Upper lobe of right lung (tissue), 1 donor: Measurements from ENCODE around the gene ARHGDIA. TPM values are rescaled to one million over a fixed set of nuclear protein-coding genes. Genes with fewer than 3 reads are reported as not detected.

Experiments used
- ATAC-seq: fragments of 200-7000 bp; cut with Tn5 transposase; one replicate; pipeline ENCODE4 v1.9.1; 2020; ENCODE audit warnings: mild to moderate bottlenecking, moderate library complexity
- DNase-seq: peaks from one replicate; pipeline ENCODE4 v3.0.0-alpha.2; 2020
- H3K27ac ChIP-seq: fragments of 200-600 bp; one replicate; pipeline ENCODE4 v1.8.0; 2022
- H3K27me3 ChIP-seq: fragments of 200-600 bp; one replicate; pipeline ENCODE4 v1.8.0; 2022; ENCODE audit warnings: mild to moderate bottlenecking
- H3K36me3 ChIP-seq: fragments of 200-600 bp; one replicate; pipeline ENCODE4 v1.8.0; 2022
- H3K4me1 ChIP-seq: fragments of 200-600 bp; one replicate; pipeline ENCODE4 v1.8.0; 2022
- H3K4me3 ChIP-seq: fragments of 200-600 bp; one replicate; pipeline ENCODE4 v1.8.0; 2022; ENCODE audit warnings: mild to moderate bottlenecking
- H3K9me3 ChIP-seq: fragments of 200-600 bp; one replicate; pipeline ENCODE4 v1.8.0; 2022
- intact Hi-C: fragments of 100-400 bp; cut with DNase I; formaldehyde crosslinking; loops from one replicate; pipeline ENCODE4 v1.11.0; 2022
- total RNA-seq: library from RNA; stranded (reverse); fragmentation: NEBNext Ultra II Directional; extraction: Animal tissue kit (Norgen Biotek cat#: 25700); gene quantifications from one replicate; pipeline ENCODE4 v1.2.1, GENCODE V29; 2021
- TF ChIP-seq, protein P1 (sequence below): fragments of 200-600 bp; IDR thresholded peaks from one replicate; pipeline ENCODE4 v1.8.0; 2022; ENCODE audit warnings: antibody characterized with exemption
- donor health status: DM: no; HTN: yes; CAD: no; lungs with severe emphysema.

Gene ARHGDIA
- total RNA-seq, 1 donor from 2014 or later = 386 TPM

DNA sequence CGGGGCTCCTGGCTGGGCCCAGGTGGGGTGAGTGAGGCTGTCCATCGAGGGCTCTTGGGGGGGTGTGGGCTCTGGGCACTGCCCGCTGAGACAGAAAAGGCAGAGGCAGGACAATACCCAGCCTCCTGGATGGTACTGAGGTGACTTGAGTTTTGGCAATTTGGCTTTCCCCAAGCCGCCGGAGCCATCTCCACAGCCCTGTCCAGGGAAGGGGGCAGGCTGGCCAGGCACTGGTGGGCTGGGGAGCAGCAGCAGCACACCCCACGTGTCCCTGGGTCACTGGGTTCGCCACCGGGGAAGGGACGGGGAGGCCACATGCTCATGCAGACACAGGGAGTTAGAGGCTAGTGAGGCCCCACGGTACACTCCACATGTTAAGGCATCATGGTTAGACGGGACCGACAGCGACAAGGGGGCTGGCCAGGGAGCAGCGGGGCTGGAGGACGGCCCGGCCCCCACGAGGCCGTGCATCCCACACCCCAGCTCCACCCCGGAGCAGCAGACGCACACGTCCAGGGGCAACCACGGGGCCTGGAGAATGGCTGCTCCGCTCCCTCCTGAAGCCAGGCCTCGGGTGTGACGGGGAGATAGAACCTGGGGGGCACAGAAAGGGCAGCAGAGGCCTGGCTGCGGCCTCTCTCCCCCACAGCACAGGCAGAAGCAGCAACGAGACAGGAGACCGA lies 3.0 kb downstream of the ARHGDIA start:
- Histone ChIP-seq H3K27me3 (no peaks in the 10 kb centered on the region), H3K4me3 (no peak overlapping the region), H3K4me1 (peaks cover 43% of the 10 kb centered on the region), H3K36me3 (peaks cover 19% of the 10 kb centered on the region), H3K9me3 (no peaks in the 10 kb centered on the region), H3K27ac (no peak overlapping the region)
- intact Hi-C loops = no loop called here
- no peak for DNase-seq
- TF ChIP-seq, protein P1, sequence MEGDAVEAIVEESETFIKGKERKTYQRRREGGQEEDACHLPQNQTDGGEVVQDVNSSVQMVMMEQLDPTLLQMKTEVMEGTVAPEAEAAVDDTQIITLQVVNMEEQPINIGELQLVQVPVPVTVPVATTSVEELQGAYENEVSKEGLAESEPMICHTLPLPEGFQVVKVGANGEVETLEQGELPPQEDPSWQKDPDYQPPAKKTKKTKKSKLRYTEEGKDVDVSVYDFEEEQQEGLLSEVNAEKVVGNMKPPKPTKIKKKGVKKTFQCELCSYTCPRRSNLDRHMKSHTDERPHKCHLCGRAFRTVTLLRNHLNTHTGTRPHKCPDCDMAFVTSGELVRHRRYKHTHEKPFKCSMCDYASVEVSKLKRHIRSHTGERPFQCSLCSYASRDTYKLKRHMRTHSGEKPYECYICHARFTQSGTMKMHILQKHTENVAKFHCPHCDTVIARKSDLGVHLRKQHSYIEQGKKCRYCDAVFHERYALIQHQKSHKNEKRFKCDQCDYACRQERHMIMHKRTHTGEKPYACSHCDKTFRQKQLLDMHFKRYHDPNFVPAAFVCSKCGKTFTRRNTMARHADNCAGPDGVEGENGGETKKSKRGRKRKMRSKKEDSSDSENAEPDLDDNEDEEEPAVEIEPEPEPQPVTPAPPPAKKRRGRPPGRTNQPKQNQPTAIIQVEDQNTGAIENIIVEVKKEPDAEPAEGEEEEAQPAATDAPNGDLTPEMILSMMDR = no peak
- no peak for ATAC-seq

DNA sequence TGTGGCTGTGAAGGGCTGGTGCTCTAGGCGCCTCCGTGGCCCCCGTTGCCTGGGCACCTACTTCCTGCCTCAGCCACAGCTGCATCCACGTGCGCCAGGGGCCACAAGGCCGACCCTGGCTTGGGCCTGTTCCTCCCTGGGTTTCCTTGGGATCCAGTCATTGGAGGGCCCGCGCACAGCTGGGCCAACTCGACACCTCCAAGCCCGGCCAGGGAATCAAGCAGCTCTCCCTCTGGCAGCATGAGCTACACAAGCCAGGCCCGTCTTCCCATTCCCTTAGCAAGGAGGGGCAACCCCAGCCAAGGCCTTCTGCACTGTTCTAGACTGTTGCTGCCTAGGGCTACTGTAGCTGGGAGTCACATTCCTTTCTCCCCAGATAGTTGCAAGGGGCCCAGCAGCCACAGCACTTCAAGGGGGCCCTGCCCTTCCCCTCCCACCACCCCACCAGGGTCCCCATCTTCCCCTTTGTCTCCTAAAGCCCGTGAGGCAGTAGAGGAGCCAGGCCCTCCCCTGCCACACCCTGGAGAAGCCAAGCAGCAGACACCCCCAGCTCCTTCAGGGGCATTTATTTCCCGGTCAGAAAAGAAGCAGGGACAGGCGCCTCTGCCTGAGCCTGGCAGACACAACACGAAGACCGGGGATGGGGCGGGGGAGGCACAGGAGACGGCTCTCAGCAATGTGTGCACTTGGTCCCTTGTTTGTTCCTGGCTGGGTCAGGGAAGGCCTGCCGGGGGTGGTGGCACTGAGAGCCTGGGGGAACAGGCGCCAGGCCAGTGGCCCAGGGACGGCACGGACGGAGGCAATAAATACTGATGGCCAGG lies 3.8 kb downstream of the ARHGDIA start:
- Histone ChIP-seq H3K27me3 (no peaks in the 10 kb centered on the region), H3K9me3 (no peaks in the 10 kb centered on the region), H3K27ac (peak overlapping the region; percentile 58), H3K4me3 (no peak overlapping the region), H3K4me1 (peaks cover 35% of the 10 kb centered on the region), H3K36me3 (peaks cover 19% of the 10 kb centered on the region)
- intact Hi-C loops = no loop called here
- DNase-seq (no peak), ATAC-seq (no peak)
- TF ChIP-seq, protein P1 = no peak

DNA sequence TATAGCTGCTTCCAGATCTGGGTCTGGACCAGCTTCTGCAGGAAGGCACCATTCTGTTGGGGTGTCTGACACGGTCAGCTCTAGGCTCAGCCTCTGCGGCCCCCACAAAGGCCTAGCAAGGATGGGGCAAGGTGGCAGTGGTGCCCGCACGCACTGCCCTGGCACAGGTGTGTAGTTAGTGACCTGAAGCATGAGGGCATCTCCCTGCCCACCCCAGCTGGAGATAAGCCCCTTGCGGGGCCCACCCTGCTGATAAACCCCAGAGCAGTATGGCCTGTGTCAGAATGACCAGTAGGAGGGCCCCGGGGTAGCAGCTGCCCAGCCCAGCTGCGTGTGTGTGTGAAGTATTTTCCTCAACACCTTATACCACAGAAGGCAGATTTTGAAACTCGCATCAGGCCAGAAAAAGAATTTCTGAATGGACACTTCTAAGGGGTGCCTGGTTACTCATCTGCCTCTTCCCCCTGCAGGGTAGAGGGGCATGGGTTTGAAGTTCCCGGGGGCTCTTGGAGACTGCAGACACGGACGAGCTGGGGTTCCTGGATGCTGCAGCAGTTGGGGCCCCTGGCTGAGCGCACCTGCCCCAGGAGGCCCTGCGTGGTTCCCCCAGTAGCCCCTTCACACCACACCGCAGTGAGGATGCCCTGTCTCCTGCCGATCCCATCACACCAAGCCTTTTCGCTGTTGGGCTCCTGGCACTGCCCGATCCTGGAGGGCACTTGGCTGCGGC lies 4.5 kb downstream of the ARHGDIA start:
- Histone ChIP-seq H3K27me3 (no peaks in the 10 kb centered on the region), H3K4me3 (no peak overlapping the region), H3K4me1 (peaks cover 41% of the 10 kb centered on the region), H3K9me3 (no peaks in the 10 kb centered on the region), H3K36me3 (peaks cover 19% of the 10 kb centered on the region), H3K27ac (peak overlapping the region; percentile 58)
- DNase-seq (no peak), ATAC-seq (no peak)
- intact Hi-C loops = no loop called here
- TF ChIP-seq, protein P1 = no peak

DNA sequence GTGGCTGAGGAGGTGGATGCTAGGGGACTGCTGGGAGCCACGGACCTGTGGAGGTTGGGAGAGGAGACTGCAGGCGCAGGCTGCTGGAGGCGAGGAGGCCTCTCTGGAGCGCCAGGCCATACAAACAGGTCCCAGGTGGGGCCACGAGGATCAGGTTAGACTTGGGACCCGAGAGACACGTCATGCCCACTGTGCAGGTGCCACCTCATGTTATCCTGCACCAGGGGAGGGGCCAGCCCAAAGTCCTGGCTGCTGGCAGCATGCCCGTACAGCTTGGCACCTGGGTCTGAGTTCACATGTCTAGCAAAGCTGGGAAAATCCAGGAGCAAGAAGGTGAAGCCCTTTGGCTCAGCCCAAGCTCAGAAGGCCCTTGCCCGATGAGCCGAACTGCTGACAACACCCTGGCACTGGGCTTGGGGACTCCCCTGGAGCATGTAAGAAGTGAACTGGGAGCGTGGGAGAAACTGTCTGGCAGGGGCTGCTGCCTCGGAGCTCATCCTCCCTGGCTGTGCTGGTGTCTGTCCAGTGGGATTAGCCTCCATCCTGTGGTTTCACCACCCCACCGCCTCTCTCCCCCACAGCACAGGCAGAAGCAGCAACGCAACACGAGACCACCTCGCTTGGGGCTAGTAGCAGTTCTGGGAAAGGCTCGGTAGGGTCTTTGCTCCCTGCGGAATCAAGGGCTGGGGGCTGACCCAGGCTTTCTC lies 5.3 kb downstream of the ARHGDIA start:
- no peak overlapping the region for H3K4me3 ChIP-seq
- ATAC-seq (no peak), DNase-seq (no peak)
- TF ChIP-seq, protein P1 = no peak
- peaks cover 19% of the 10 kb centered on the region for H3K36me3 ChIP-seq
- H3K4me1 ChIP-seq = peaks cover 42% of the 10 kb centered on the region
- H3K27ac ChIP-seq = peak overlapping the region; percentile 24
- no peaks in the 10 kb centered on the region for H3K9me3 ChIP-seq
- intact Hi-C loops = no loop called here
- no peaks in the 10 kb centered on the region for H3K27me3 ChIP-seq

DNA sequence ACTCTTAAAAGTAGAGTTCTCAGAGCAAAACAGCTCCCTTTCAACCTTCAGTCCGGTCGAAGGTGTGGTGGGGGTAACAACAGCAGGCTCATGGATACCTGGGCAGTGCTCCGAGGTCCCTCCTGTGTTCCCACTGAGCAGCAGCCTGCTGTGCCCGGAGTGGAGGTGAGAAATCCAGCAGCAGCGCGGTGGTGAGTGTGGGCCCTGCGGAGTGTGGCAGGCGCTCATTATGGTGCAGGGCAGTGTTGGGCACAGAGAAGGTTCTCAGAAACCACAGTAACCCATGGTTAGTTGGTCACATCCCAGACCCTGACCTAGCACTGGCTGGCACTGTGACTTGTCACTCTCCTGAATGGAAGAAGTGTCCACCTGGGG lies 5.8 kb downstream of the ARHGDIA start:
- Histone ChIP-seq H3K36me3 (peaks cover 19% of the 10 kb centered on the region), H3K4me1 (peaks cover 42% of the 10 kb centered on the region), H3K27me3 (no peaks in the 10 kb centered on the region), H3K9me3 (no peaks in the 10 kb centered on the region), H3K27ac (no peak overlapping the region), H3K4me3 (no peak overlapping the region)
- no peak for DNase-seq
- TF ChIP-seq, protein P1 = no peak
- intact Hi-C loops = no loop called here
- ATAC-seq = no peak
